BLaER1 treated with 17β-estradiol and CSF1 and Interleukin-3, amounts not matched to agents 10 nM and 100 nM (cell line): ENCODE data around the gene FZD10.

Source experiments
- H3K27ac ChIP-seq, 11 experiments: shearing (Covaris generic); formaldehyde crosslinking; 2 replicates each; pipeline ENCODE4 v1.8.1; 2022
- H3K27me3 ChIP-seq, 11 experiments: shearing (Covaris generic); formaldehyde crosslinking; 2 replicates each; pipeline ENCODE4 v1.8.1; 2022
- H3K36me3 ChIP-seq, 11 experiments: shearing (Covaris generic); formaldehyde crosslinking; 2 replicates each; pipeline ENCODE4 v1.8.1; 2022
- H3K4me1 ChIP-seq, 10 experiments: shearing (Covaris generic); formaldehyde crosslinking; 2 replicates each; pipeline ENCODE4 v1.8.1; 2022
- H3K4me2 ChIP-seq, 11 experiments: shearing (Covaris generic); formaldehyde crosslinking; 2 replicates each; pipeline ENCODE4 v1.8.1; 2022
- H3K4me3 ChIP-seq, 10 experiments: shearing (Covaris generic); formaldehyde crosslinking; 2 replicates each; pipeline ENCODE4 v1.8.1; 2022
- H3K9ac ChIP-seq, 11 experiments: shearing (Covaris generic); formaldehyde crosslinking; 2 replicates each; pipeline ENCODE4 v1.8.1; 2022
- H3K9me3 ChIP-seq, 11 experiments: shearing (Covaris generic); formaldehyde crosslinking; replicated peaks in 1 of 11; 2 replicates each; pipeline ENCODE4 v1.8.1; 2022
- H4K20me1 ChIP-seq, 11 experiments: shearing (Covaris generic); formaldehyde crosslinking; 2 replicates each; pipeline ENCODE4 v1.8.1; 2022
- Cebpa-rat ChIP-seq, 11 experiments: shearing (Covaris generic); IDR thresholded peaks; 2 replicates each; pipeline ENCODE4 v1.8.1; 2022

The FZD10 gene

DNA sequence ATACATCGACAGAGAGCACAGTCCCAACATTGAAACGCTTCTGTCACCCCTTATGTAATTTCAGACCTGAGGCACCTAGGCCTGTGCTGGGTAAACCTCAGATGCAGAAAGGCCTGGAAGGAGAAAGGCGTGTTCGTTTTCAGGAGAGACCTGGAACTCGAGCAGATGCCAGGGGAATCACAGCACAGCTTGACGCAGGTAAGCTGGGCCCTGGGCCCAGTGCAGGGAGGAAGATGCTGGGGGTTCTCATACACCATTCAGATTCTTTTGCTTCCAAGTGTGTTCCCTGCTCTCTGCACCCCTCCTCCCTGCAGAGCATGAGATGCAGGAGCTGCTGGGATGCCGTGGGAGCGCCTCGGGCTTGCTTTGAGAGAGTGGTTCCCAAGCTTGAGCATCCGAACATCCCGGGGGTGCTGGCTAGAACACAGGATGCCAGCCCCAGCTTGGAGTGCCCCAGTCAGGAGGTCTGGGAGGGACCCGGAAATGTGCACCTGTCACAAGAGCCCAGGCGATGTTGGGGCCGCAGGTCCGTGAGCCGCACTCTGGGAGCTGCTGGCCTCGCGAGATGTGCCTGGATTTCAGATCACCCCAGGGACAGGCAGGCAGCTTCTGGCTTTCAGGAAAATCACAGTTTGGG, 35.9 kb downstream of the FZD10 start:
- Histone ChIP-seq H4K20me1 (no peaks in the 10 kb centered on the region), H3K9me3 (no peaks in the 10 kb centered on the region), H3K4me1 (no peaks in the 10 kb centered on the region), H3K9ac (no peak overlapping the region), H3K27ac (no peak overlapping the region), H3K36me3 (no peaks in the 10 kb centered on the region), H3K4me3 (no peak overlapping the region), H3K4me2 (no peak overlapping the region), H3K27me3 (no peaks in the 10 kb centered on the region)
- no peak for TF ChIP-seq Cebpa-rat (IDR thresholded peaks at IDR 0.05)

GRCh38 chr12:130198663-130199060, 36.4 kb downstream of the FZD10 start:
- no peak overlapping the region for H3K27ac ChIP-seq
- no peak overlapping the region for H3K4me2 ChIP-seq
- no peaks in the 10 kb centered on the region for H3K27me3 ChIP-seq
- H3K4me3 ChIP-seq = no peak overlapping the region
- TF ChIP-seq Cebpa-rat (IDR thresholded peaks at IDR 0.05) = no peak
- no peak overlapping the region for H3K9ac ChIP-seq
- no peaks in the 10 kb centered on the region for H3K9me3 ChIP-seq
- H4K20me1 ChIP-seq = no peaks in the 10 kb centered on the region
- H3K4me1 ChIP-seq = no peaks in the 10 kb centered on the region
- no peaks in the 10 kb centered on the region for H3K36me3 ChIP-seq

- H3K4me3 ChIP-seq = no peak overlapping the region
- H3K4me1 ChIP-seq = no peaks in the 10 kb centered on the region
- H3K4me2 ChIP-seq = no peak overlapping the region
- TF ChIP-seq Cebpa-rat (IDR thresholded peaks at IDR 0.05) = no peak
- no peak overlapping the region for H3K9ac ChIP-seq
- H4K20me1 ChIP-seq = no peaks in the 10 kb centered on the region; a peak in 1 of 22 replicates
- H3K36me3 ChIP-seq = no peaks in the 10 kb centered on the region
- H3K27me3 ChIP-seq = no peaks in the 10 kb centered on the region
- H3K27ac ChIP-seq = no peak overlapping the region
- no peaks in the 10 kb centered on the region for H3K9me3 ChIP-seq
Observed at GRCh38 chr12:130199581-130200390, 37.5 kb downstream of the FZD10 start.

DNA sequence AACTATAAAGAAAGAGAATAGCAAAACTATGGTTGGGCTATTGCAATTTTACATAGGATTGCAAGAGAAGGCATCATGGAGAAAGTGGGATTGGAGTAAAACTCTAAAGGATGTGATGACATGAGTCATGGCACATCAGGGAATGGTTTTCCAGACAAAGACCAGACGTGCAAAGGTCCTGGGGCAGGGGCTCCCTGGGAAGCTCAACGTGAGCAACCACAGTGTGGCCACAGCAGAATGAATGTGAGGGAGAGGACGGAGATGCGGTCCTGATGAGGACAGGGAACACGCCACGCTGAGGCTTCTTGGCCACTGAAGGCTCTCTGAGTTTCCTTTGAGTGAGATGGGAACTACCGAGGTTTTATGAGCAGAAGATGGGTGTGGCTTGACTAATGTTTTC, 38.2 kb downstream of the FZD10 start:
- H3K27me3 ChIP-seq = no peaks in the 10 kb centered on the region
- no peak overlapping the region for H3K27ac ChIP-seq
- no peak overlapping the region for H3K4me2 ChIP-seq
- H4K20me1 ChIP-seq = no peaks in the 10 kb centered on the region; a peak in 1 of 22 replicates
- no peak for TF ChIP-seq Cebpa-rat (IDR thresholded peaks at IDR 0.05)
- no peaks in the 10 kb centered on the region for H3K36me3 ChIP-seq
- H3K9me3 ChIP-seq = no peaks in the 10 kb centered on the region
- H3K4me3 ChIP-seq = no peak overlapping the region
- H3K9ac ChIP-seq = no peak overlapping the region
- H3K4me1 ChIP-seq = no peaks in the 10 kb centered on the region

DNA sequence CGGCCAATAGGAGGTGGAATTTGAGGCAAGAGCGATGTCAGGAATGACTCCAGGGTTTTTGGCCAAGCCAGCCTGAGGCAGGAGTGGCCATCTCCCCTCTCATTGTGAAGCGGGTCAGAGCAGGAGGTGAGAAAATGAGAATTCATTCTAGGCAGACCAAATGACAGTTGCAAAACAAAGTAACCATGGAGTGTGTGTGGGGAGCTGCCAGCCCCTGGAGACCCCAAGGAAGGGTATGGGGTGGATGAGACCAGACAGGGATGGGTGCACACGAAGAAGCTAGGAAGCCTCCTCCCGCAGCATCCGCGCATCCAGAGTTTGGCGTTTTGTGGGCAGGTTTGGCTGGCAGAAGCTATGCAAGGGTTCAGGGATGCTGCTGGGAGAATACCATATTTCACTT, 38.8 kb downstream of the FZD10 start:
- no peaks in the 10 kb centered on the region; a peak in 1 of 22 replicates for H4K20me1 ChIP-seq

GRCh38 chr12:130202201-130202600, 39.9 kb downstream of the FZD10 start:
- no peaks in the 10 kb centered on the region for H3K9me3 ChIP-seq
- no peak for TF ChIP-seq Cebpa-rat (IDR thresholded peaks at IDR 0.05)
- no peak overlapping the region for H3K27ac ChIP-seq
- H4K20me1 ChIP-seq = no peaks in the 10 kb centered on the region; a peak in 1 of 22 replicates
- no peaks in the 10 kb centered on the region for H3K36me3 ChIP-seq
- no peak overlapping the region for H3K4me3 ChIP-seq
- H3K9ac ChIP-seq = no peak overlapping the region
- H3K4me2 ChIP-seq = no peak overlapping the region
- no peaks in the 10 kb centered on the region for H3K4me1 ChIP-seq
- H3K27me3 ChIP-seq = no peaks in the 10 kb centered on the region

More for the DNA sequence above, 38.8 kb downstream of the FZD10 start:
- no peaks in the 10 kb centered on the region for H3K9me3 ChIP-seq
- H3K4me1 ChIP-seq = no peaks in the 10 kb centered on the region
- H3K9ac ChIP-seq = no peak overlapping the region
- H3K27ac ChIP-seq = no peak overlapping the region
- no peak for TF ChIP-seq Cebpa-rat (IDR thresholded peaks at IDR 0.05)
- no peak overlapping the region for H3K4me2 ChIP-seq
- no peaks in the 10 kb centered on the region for H3K27me3 ChIP-seq
- H3K36me3 ChIP-seq = no peaks in the 10 kb centered on the region
- H3K4me3 ChIP-seq = no peak overlapping the region

GRCh38 chr12:130203151-130203550, 40.9 kb downstream of the FZD10 start:
- H4K20me1 ChIP-seq = no peaks in the 10 kb centered on the region; a peak in 1 of 22 replicates
- no peaks in the 10 kb centered on the region for H3K36me3 ChIP-seq
- no peaks in the 10 kb centered on the region for H3K27me3 ChIP-seq
- no peak overlapping the region for H3K27ac ChIP-seq
- H3K4me2 ChIP-seq = no peak overlapping the region
- H3K9me3 ChIP-seq = no peaks in the 10 kb centered on the region
- no peak overlapping the region for H3K4me3 ChIP-seq
- TF ChIP-seq Cebpa-rat (IDR thresholded peaks at IDR 0.05) = no peak
- H3K9ac ChIP-seq = no peak overlapping the region
- H3K4me1 ChIP-seq = no peaks in the 10 kb centered on the region

- Histone ChIP-seq H3K4me1 (no peaks in the 10 kb centered on the region), H3K27ac (no peak overlapping the region), H3K4me2 (no peak overlapping the region), H3K9me3 (no peaks in the 10 kb centered on the region), H4K20me1 (no peaks in the 10 kb centered on the region; a peak in 1 of 22 replicates), H3K9ac (no peak overlapping the region), H3K4me3 (no peak overlapping the region), H3K36me3 (no peaks in the 10 kb centered on the region), H3K27me3 (no peaks in the 10 kb centered on the region)
- TF ChIP-seq Cebpa-rat (IDR thresholded peaks at IDR 0.05) = no peak
Observed at GRCh38 chr12:130204541-130204953, 42.3 kb downstream of the FZD10 start.

DNA sequence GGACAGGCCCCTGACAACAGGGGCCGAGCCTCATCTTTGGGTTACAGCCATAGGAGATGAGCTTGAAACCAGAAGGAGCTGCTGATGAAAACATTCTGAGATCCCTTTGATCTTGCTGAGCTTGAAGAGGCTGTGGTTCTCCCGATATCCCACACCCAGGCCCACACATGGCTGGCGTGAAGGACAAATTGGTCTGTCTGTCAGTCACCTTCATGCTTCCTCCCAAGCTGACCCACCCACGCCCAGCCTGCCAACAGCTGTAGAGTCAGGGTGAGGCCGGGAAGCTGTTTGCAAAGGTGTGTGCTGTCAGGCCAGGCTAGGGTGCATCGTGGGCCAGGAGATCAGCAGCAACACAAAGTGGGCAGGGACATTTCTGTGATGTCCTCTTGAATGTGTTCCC, 43.2 kb downstream of the FZD10 start:
- H3K4me3 ChIP-seq = no peak overlapping the region
- no peak for TF ChIP-seq Cebpa-rat (IDR thresholded peaks at IDR 0.05)

More for the DNA sequence above, 43.2 kb downstream of the FZD10 start:
- Histone ChIP-seq H3K36me3 (no peaks in the 10 kb centered on the region), H4K20me1 (no peaks in the 10 kb centered on the region; a peak in 1 of 22 replicates), H3K4me1 (no peaks in the 10 kb centered on the region), H3K27ac (no peak overlapping the region), H3K4me2 (no peak overlapping the region), H3K9ac (no peak overlapping the region), H3K27me3 (no peaks in the 10 kb centered on the region), H3K9me3 (no peaks in the 10 kb centered on the region)
